AG04450 (cell line): ENCODE data around the gene SH3D19. TPM values are rescaled to one million over a fixed set of nuclear protein-coding genes. Genes with fewer than 3 reads are reported as not detected.

ENCODE experiments used
- CTCF ChIA-PET: fragments of 300-600, 350-600 bp; formaldehyde crosslinking; extraction: SDS; loops from one replicate; lab custom pipeline; 2022; ENCODE audit warnings: antibody characterized with exemption, inconsistent platforms; lab: Charles Lee
- POLR2A ChIA-PET: fragments of 350-600 bp; formaldehyde crosslinking; extraction: SDS; loops from one replicate; lab custom pipeline; 2021; ENCODE audit warnings: antibody characterized with exemption, inconsistent platforms; lab: Yijun Ruan, JAX
- DNase-seq: peaks from one replicate; pipeline ENCODE4 v3.0.0-alpha.2; 2011; ENCODE audit warnings: low read depth, low spot score
- H3K27ac ChIP-seq: one replicate; pipeline ENCODE4 v1.5.1; 2012; ENCODE audit warnings: low read depth, low read length, control low read depth
- H3K27me3 ChIP-seq: one replicate; pipeline ENCODE4 v1.6.0; 2012; ENCODE audit warnings: low read length; ENCODE audit not compliant: control insufficient read depth, insufficient read depth
- H3K4me3 ChIP-seq: 2 replicates; pipeline ENCODE4 v1.5.1; 2011; ENCODE audit warnings: mild to moderate bottlenecking, low read depth, low read length, control low read depth
- H3K9me3 ChIP-seq: 2 replicates; pipeline ENCODE4 v1.5.1; 2012; ENCODE audit warnings: low read length; ENCODE audit not compliant: control insufficient read depth, insufficient read depth
- CTCF ChIP-seq: IDR thresholded peaks from 2 replicates; pipeline ENCODE4 v1.5.1; 2011; ENCODE audit warnings: low read depth, low read length, control low read depth, inconsistent platforms
- polyA plus RNA-seq: library from polyadenylated mRNA; depleted of rRNA; stranded (reverse); fragments of >200 nt; gene quantifications from 2 replicates; pipeline ENCODE4 v1.2.3, GENCODE V29; 2011

The SH3D19 gene
- polyA plus RNA-seq, 1 experiment: 32.6 TPM

- TF ChIP-seq CTCF: no peak
- CTCF ChIA-PET: interaction anchor here (0.8 to 1.1 kb wide), 2 partner anchors 14 to 18 kb away, joined by 3 to 4 read pairs; no protein-coding TSS in a partner anchor
- H3K27ac ChIP-seq: no peak overlapping the region
These were observed 140.6 kb downstream of the SH3D19 start for GRCh38 chr4:151184523-151185458.

GRCh38 chr4:151182455-151182996 is 142.9 kb downstream of the SH3D19 start:
- no peak for DNase-seq
- Histone ChIP-seq H3K9me3 (no peaks in the 10 kb centered on the region), H3K27me3 (no peaks in the 10 kb centered on the region), H3K4me3 (no peak overlapping the region), H3K27ac (no peak overlapping the region)
- CTCF ChIA-PET: no interaction called here
- TF ChIP-seq CTCF: no peak
- POLR2A ChIA-PET: no interaction called here

More at GRCh38 chr4:151184523-151185458, 140.6 kb downstream of the SH3D19 start:
- POLR2A ChIA-PET: interaction anchor here (0.6 kb wide), 1 partner anchor 8 kb away, joined by 3 read pairs; no protein-coding TSS in a partner anchor
- DNase-seq: no peak
- no peaks in the 10 kb centered on the region for H3K9me3 ChIP-seq
- no peaks in the 10 kb centered on the region for H3K27me3 ChIP-seq
- no peak overlapping the region for H3K4me3 ChIP-seq

GRCh38 chr4:151176685-151177084 is 148.7 kb downstream of the SH3D19 start:
- H3K9me3 ChIP-seq: no peaks in the 10 kb centered on the region
- CTCF ChIA-PET: no interaction called here
- POLR2A ChIA-PET: interaction anchor here (0.6 kb wide), 1 partner anchor 8 kb away, joined by 3 read pairs; no protein-coding TSS in a partner anchor
- no peak overlapping the region for H3K4me3 ChIP-seq
- no peak for DNase-seq
- H3K27ac ChIP-seq: no peak overlapping the region
- no peaks in the 10 kb centered on the region for H3K27me3 ChIP-seq
- no peak for TF ChIP-seq CTCF

GRCh38 chr4:151175754-151176631 is 149.4 kb downstream of the SH3D19 start:
- DNase-seq: no peak
- no peak for TF ChIP-seq CTCF
- Histone ChIP-seq H3K27me3 (no peaks in the 10 kb centered on the region), H3K9me3 (no peaks in the 10 kb centered on the region), H3K4me3 (no peak overlapping the region), H3K27ac (no peak overlapping the region)
- ChIA-PET CTCF (no interaction called here), POLR2A (no interaction called here)
